ENCODE results near the gene CA5A.

The CA5A gene

DNA sequence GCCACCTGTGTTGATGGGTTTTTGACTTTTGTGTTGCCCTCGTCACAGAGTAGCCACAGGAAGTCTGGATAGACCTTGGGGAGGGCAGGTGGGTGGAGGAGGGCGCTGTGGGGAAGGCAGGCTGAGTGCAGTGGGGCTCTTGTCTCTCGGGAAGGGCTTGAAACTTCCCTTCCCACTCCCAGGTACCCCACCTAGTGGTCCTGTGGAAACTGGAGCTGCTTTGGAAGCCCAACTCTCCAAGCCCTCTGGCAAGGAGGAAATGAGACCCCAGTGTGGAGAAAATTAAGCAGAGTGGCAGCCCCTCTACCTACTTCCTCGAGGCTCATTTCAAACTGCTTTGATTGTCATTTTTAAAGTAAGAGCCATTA lies 9.2 kb downstream of the CA5A start:
- H3K27ac ChIP-seq (replicated peaks): no peak overlapping the region
- no peaks in the 10 kb centered on the region for H3K27me3 ChIP-seq (ENCODE audit: insufficient read depth, poor library complexity, severe bottlenecking)
- H3K4me3 ChIP-seq (replicated peaks; ENCODE audit: insufficient read depth, low read length): no peak overlapping the region
- DNase-seq (ENCODE audit: low read depth in 1 of 2, low spot score in 1 of 2): no peak
- no peak for TF ChIP-seq GABPA (IDR thresholded peaks at IDR 0.05; ENCODE audit: low read depth)
- no peak for TF ChIP-seq POLR2AphosphoS5 (IDR thresholded peaks at IDR 0.05; ENCODE audit: low read depth)
- TF ChIP-seq, protein P1, sequence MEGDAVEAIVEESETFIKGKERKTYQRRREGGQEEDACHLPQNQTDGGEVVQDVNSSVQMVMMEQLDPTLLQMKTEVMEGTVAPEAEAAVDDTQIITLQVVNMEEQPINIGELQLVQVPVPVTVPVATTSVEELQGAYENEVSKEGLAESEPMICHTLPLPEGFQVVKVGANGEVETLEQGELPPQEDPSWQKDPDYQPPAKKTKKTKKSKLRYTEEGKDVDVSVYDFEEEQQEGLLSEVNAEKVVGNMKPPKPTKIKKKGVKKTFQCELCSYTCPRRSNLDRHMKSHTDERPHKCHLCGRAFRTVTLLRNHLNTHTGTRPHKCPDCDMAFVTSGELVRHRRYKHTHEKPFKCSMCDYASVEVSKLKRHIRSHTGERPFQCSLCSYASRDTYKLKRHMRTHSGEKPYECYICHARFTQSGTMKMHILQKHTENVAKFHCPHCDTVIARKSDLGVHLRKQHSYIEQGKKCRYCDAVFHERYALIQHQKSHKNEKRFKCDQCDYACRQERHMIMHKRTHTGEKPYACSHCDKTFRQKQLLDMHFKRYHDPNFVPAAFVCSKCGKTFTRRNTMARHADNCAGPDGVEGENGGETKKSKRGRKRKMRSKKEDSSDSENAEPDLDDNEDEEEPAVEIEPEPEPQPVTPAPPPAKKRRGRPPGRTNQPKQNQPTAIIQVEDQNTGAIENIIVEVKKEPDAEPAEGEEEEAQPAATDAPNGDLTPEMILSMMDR (IDR thresholded peaks at IDR 0.05; ENCODE audit: insufficient read depth, low read length): no peak
- no peak for TF ChIP-seq SPI1 (IDR thresholded peaks at IDR 0.05; ENCODE audit: borderline replicate concordance, low read depth)
- TF ChIP-seq, protein P2, sequence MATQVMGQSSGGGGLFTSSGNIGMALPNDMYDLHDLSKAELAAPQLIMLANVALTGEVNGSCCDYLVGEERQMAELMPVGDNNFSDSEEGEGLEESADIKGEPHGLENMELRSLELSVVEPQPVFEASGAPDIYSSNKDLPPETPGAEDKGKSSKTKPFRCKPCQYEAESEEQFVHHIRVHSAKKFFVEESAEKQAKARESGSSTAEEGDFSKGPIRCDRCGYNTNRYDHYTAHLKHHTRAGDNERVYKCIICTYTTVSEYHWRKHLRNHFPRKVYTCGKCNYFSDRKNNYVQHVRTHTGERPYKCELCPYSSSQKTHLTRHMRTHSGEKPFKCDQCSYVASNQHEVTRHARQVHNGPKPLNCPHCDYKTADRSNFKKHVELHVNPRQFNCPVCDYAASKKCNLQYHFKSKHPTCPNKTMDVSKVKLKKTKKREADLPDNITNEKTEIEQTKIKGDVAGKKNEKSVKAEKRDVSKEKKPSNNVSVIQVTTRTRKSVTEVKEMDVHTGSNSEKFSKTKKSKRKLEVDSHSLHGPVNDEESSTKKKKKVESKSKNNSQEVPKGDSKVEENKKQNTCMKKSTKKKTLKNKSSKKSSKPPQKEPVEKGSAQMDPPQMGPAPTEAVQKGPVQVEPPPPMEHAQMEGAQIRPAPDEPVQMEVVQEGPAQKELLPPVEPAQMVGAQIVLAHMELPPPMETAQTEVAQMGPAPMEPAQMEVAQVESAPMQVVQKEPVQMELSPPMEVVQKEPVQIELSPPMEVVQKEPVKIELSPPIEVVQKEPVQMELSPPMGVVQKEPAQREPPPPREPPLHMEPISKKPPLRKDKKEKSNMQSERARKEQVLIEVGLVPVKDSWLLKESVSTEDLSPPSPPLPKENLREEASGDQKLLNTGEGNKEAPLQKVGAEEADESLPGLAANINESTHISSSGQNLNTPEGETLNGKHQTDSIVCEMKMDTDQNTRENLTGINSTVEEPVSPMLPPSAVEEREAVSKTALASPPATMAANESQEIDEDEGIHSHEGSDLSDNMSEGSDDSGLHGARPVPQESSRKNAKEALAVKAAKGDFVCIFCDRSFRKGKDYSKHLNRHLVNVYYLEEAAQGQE (IDR thresholded peaks at IDR 0.05; ENCODE audit: insufficient replicate concordance, low read depth): no peak

DNA sequence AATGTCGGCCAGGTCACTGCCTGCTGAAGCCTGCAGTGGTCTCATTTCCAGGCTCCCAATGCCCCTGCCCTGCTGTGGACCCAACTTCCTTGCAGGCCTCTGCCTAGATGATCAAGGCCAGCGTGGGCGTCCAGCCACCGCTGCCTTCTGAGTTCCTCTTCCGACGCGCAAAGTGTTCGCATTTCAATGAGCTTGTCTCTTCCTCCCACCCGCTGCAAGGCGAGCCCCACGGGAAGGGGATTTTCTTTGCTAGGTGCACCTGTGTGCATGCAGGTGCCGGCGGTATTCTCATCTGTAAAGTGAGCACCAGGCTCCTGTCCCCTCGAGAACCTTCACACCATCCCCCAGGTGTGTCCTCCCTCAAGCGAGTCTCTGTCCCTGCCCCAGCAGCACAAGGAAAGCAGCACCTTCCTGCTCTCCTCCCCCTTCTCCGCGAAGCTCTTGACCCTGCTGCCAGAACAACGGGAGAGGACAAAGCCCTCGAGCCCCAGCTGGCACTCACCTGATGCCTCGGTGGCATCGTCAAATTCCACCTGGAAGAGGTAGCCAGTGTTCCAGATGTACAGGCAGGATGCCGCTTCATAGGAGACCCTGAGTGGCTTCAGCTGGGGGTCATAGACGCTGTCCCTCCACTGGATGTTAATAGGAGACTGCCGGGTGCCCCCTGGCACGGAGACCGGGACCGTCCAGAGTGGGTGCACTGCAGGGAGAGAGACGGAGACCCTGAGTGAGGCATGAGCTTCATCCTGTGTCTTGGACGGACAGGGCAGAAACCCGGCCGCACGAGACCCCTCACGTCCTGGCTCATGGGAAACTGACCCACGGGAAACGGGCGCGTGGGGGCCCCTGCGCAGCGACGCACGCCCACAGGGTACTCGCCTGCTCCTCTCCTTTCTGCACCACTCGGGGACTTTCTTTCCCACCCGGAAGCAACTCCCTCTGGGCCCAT lies 9.8 kb downstream of the CA5A start:
- no peak for DNase-seq (ENCODE audit: low read depth in 1 of 2, low spot score in 1 of 2)
- TF ChIP-seq, protein P1 (IDR thresholded peaks at IDR 0.05; ENCODE audit: insufficient read depth, low read length): no peak
- TF ChIP-seq GABPA (IDR thresholded peaks at IDR 0.05; ENCODE audit: low read depth) (no peak), POLR2AphosphoS5 (IDR thresholded peaks at IDR 0.05; ENCODE audit: low read depth) (no peak), SPI1 (IDR thresholded peaks at IDR 0.05; ENCODE audit: borderline replicate concordance, low read depth) (no peak)
- TF ChIP-seq, protein P2 (IDR thresholded peaks at IDR 0.05; ENCODE audit: insufficient replicate concordance, low read depth): no peak
- Histone ChIP-seq H3K27me3 (ENCODE audit: insufficient read depth, poor library complexity, severe bottlenecking) (no peaks in the 10 kb centered on the region), H3K4me3 (replicated peaks; ENCODE audit: insufficient read depth, low read length) (no peak overlapping the region), H3K27ac (replicated peaks) (no peak overlapping the region)

DNA sequence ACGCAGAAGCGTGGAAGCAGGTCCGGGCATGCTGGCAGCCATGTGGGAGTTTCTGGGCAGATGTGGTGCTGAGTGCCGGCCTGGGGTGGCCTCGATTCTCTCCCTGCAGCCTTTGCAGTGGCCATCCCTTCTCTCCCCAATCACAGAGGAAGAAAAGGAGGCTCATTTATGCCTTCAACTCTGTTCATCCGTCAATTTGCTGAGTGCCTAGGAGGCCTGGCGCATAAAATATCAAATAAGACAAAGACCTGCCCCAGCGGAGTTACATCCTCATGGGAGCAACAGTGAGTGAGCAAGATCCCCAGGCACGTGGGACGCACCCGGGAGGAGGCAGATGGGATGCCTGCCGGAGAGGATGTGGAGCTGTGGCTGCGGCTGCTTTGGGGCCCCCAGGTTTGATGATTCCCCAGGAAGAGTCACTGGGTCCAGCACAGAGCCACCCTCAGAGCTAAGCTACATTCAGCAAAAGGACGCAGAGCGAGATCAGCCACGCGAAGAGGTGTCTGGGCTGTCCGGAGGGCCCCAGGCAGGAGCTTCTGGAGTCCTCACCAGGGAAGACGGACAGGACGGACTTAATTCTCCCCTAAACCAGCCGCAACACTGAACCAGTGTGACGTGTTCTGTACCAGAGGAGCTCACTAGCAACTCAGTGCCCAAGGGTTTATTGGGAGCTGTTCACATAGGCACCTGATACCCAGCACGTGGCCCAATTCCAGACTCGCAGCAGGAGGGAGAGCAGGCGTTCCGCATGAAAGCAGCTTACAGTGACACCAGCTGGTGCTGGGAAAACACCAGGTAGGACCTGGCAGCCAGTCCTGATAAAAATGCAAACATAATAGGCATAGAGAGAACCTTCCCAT lies 11.3 kb downstream of the CA5A start:
- no peak for DNase-seq (ENCODE audit: low read depth in 1 of 2, low spot score in 1 of 2)
- TF ChIP-seq SPI1 (IDR thresholded peaks at IDR 0.05; ENCODE audit: borderline replicate concordance, low read depth) (no peak), GABPA (IDR thresholded peaks at IDR 0.05; ENCODE audit: low read depth) (no peak), POLR2AphosphoS5 (IDR thresholded peaks at IDR 0.05; ENCODE audit: low read depth) (no peak)
- TF ChIP-seq, protein P2 (IDR thresholded peaks at IDR 0.05; ENCODE audit: insufficient replicate concordance, low read depth): no peak
- TF ChIP-seq, protein P1 (IDR thresholded peaks at IDR 0.05; ENCODE audit: insufficient read depth, low read length): no peak
- Histone ChIP-seq H3K4me3 (replicated peaks; ENCODE audit: insufficient read depth, low read length) (no peak overlapping the region), H3K27me3 (ENCODE audit: insufficient read depth, poor library complexity, severe bottlenecking) (no peaks in the 10 kb centered on the region), H3K27ac (replicated peaks) (no peak overlapping the region)

Measured in HL-60 (cell line).